ENCODE measurements around the gene SH3GL1. TPM values are rescaled to one million over a fixed set of nuclear protein-coding genes. Genes with fewer than 3 reads are reported as not detected.

SH3GL1 gene
- total RNA-seq, 1 donor from 2014 or later: 65.6 TPM

GRCh38 chr19:4376671-4376990, 23.7 kb downstream of the SH3GL1 start:
- no peak for DNase-seq (ENCODE audit: extremely low spot score in 2 of 2)
- no peaks in the 10 kb centered on the region for H3K9me3 ChIP-seq
- H3K4me3 ChIP-seq: no peak overlapping the region
- TF ChIP-seq CTCF (IDR thresholded peaks at IDR 0.05): no peak
- TF ChIP-seq POLR2AphosphoS5 (IDR thresholded peaks at IDR 0.05; ENCODE audit: insufficient read depth in 1 of 2, low read depth in 1 of 2): no peak
- no peak for TF ChIP-seq POLR2A (IDR thresholded peaks at IDR 0.05)
- peak overlapping the region; percentile 90 for H3K27ac ChIP-seq
- H3K27me3 ChIP-seq: no peaks in the 10 kb centered on the region
- peaks cover 94% of the 10 kb centered on the region for H3K4me1 ChIP-seq
- H3K36me3 ChIP-seq: no peaks in the 10 kb centered on the region
- intact Hi-C loops (cut with DNase I): no loop called here

GRCh38 chr19:4376028-4376670, 24.2 kb downstream of the SH3GL1 start:
- peak overlapping the region; percentile 90 for H3K27ac ChIP-seq
- no peaks in the 10 kb centered on the region for H3K27me3 ChIP-seq
- H3K4me3 ChIP-seq: no peak overlapping the region
- TF ChIP-seq CTCF (IDR thresholded peaks at IDR 0.05) (no peak), POLR2AphosphoS5 (IDR thresholded peaks at IDR 0.05; ENCODE audit: insufficient read depth in 1 of 2, low read depth in 1 of 2) (no peak), POLR2A (IDR thresholded peaks at IDR 0.05) (no peak)
- no peaks in the 10 kb centered on the region for H3K9me3 ChIP-seq
- no peaks in the 10 kb centered on the region for H3K36me3 ChIP-seq
- intact Hi-C loops (cut with DNase I): no loop called here
- DNase-seq (ENCODE audit: extremely low spot score in 2 of 2): no peak
- peaks cover 99% of the 10 kb centered on the region for H3K4me1 ChIP-seq

GRCh38 chr19:4375164-4376027, 25.0 kb downstream of the SH3GL1 start:
- Histone ChIP-seq H3K27ac (peak overlapping the region; percentile 90), H3K4me3 (peak overlapping the region; percentile 2 to 25), H3K4me1 (peaks cover 100% of the 10 kb centered on the region), H3K27me3 (no peaks in the 10 kb centered on the region), H3K9me3 (no peaks in the 10 kb centered on the region), H3K36me3 (no peaks in the 10 kb centered on the region)
- DNase-seq (ENCODE audit: extremely low spot score in 2 of 2): no peak
- no peak for TF ChIP-seq POLR2AphosphoS5 (IDR thresholded peaks at IDR 0.05; ENCODE audit: insufficient read depth in 1 of 2, low read depth in 1 of 2)
- no peak for TF ChIP-seq POLR2A (IDR thresholded peaks at IDR 0.05)
- TF ChIP-seq CTCF (IDR thresholded peaks at IDR 0.05): no peak
- intact Hi-C loops (cut with DNase I): loop anchor here (2.0 kb wide), 1 partner anchor 25 kb away; the partner anchor contains the start of gene SH3GL1

- peak in 1 of 2 donors; percentile 96 for DNase-seq (ENCODE audit: extremely low spot score in 2 of 2)
- H3K27me3 ChIP-seq: no peaks in the 10 kb centered on the region
- no peaks in the 10 kb centered on the region for H3K9me3 ChIP-seq
- peak overlapping the region; percentile 90 for H3K27ac ChIP-seq
- H3K4me3 ChIP-seq: peak overlapping the region; percentile 2 to 25
- peaks cover 100% of the 10 kb centered on the region for H3K4me1 ChIP-seq
- peak in 1 of 3 experiments; percentile 25 for TF ChIP-seq CTCF (IDR thresholded peaks at IDR 0.05)
- TF ChIP-seq POLR2A (IDR thresholded peaks at IDR 0.05): no peak
- TF ChIP-seq POLR2AphosphoS5 (IDR thresholded peaks at IDR 0.05; ENCODE audit: insufficient read depth in 1 of 2, low read depth in 1 of 2): peak in 1 of 2 donors; percentile 88
- intact Hi-C loops (cut with DNase I): loop anchor here (2.0 kb wide), 1 partner anchor 26 kb away; the partner anchor contains the start of gene SH3GL1
- no peaks in the 10 kb centered on the region for H3K36me3 ChIP-seq
Observed at GRCh38 chr19:4374498-4375163, 25.7 kb downstream of the SH3GL1 start.
